UCSD-AML1 (cell line): ENCODE results near the gene USP49.
"Not testable (repeated sequence)": the region's sequence is repeated elsewhere in the genome, so short reads cannot be mapped to it uniquely, and the experiment has no call there.

Source experiments
- DNase-seq: peaks from one replicate; lab custom pipeline; 2025; ENCODE audit not compliant: unreplicated experiment; lab: John Stamatoyannopoulos, UW

The USP49 gene

GRCh38 chr6:41814629-41815028, 80.5 kb downstream of the USP49 start:
- DNase-seq: no peak

- DNase-seq: no peak
Observed at GRCh38 chr6:41813956-41814355, 81.2 kb downstream of the USP49 start.

- DNase-seq: no peak
Observed at GRCh38 chr6:41813469-41813868, 81.7 kb downstream of the USP49 start.

GRCh38 chr6:41811946-41812345, 83.2 kb downstream of the USP49 start:
- DNase-seq: not testable (repeated sequence)

- DNase-seq: no peak
Observed at GRCh38 chr6:41811095-41811494, 84.1 kb downstream of the USP49 start.

- DNase-seq: no peak
Observed at GRCh38 chr6:41805830-41806774, 89.1 kb downstream of the USP49 start.

GRCh38 chr6:41801380-41801779, 93.8 kb downstream of the USP49 start:
- no peak for DNase-seq

- no peak for DNase-seq
Observed at GRCh38 chr6:41799559-41799911, 95.6 kb downstream of the USP49 start.

- no peak for DNase-seq
Observed at GRCh38 chr6:41798901-41799558, 96.1 kb downstream of the USP49 start.

- DNase-seq: no peak
Observed at GRCh38 chr6:41796474-41796873, 98.7 kb downstream of the USP49 start.

GRCh38 chr6:41791984-41792383, 103.2 kb downstream of the USP49 start:
- DNase-seq: no peak

- DNase-seq: no peak
Observed at GRCh38 chr6:41791305-41791704, 103.9 kb downstream of the USP49 start.

GRCh38 chr6:41790045-41790444, 105.1 kb downstream of the USP49 start:
- no peak for DNase-seq

- no peak for DNase-seq
Observed at GRCh38 chr6:41789390-41789724, 105.8 kb downstream of the USP49 start.

- DNase-seq: peak; percentile 95
Observed at GRCh38 chr6:41787219-41787917, 107.8 kb downstream of the USP49 start, which contains the start of gene TOMM6. Gene TOMM6, plus strand, starts transcription at chr6:41787694. Its CDS starts 4 bp downstream, at chr6:41787698.

GRCh38 chr6:41786451-41787218, 108.5 kb downstream of the USP49 start:
- DNase-seq: peak; percentile 87

- DNase-seq: no peak
Observed at GRCh38 chr6:41785689-41786450, 109.3 kb downstream of the USP49 start.

- no peak for DNase-seq
Observed at GRCh38 chr6:41785254-41785653, 109.9 kb downstream of the USP49 start.

- peak; percentile 61 for DNase-seq
Observed at GRCh38 chr6:41784581-41785171, 110.5 kb downstream of the USP49 start.
